Measurements from ENCODE around the gene EFCAB11.

Gene EFCAB11

GRCh38 chr14:89826596-89826995 lies 127.9 kb downstream of the EFCAB11 start:
- H3K4me1 ChIP-seq (ENCODE audit: low read length) = no peaks in the 10 kb centered on the region
- H3K9me3 ChIP-seq (replicated peaks; ENCODE audit: insufficient read depth, low read length) = no peaks in the 10 kb centered on the region
- H3K4me2 ChIP-seq (ENCODE audit: low read depth, low read length) = no peak overlapping the region
- no peak overlapping the region for H2AFZ ChIP-seq (ENCODE audit: low read length)
- H3F3A ChIP-seq (ENCODE audit: insufficient read depth, low read length) = no peaks in the 10 kb centered on the region
- no peak for DNase-seq
- H3K9ac ChIP-seq (ENCODE audit: low read length) = no peak overlapping the region
- no peaks in the 10 kb centered on the region for H3K79me2 ChIP-seq (ENCODE audit: low read length)
- H3K27me3 ChIP-seq (replicated peaks; ENCODE audit: insufficient read depth, low read length) = no peaks in the 10 kb centered on the region
- TF ChIP-seq EZH2phosphoT487 (IDR thresholded peaks at IDR 0.05; ENCODE audit: low read length) = no peak
- TF ChIP-seq EZH2 (optimal IDR thresholded peaks at IDR 0.05; ENCODE audit: low read depth, low read length) = no peak
- TF ChIP-seq CTCF (IDR thresholded peaks at IDR 0.05; ENCODE audit: low read length) = no peak
- H4K20me1 ChIP-seq (ENCODE audit: insufficient read depth, low read length) = no peaks in the 10 kb centered on the region
- H3K4me3 ChIP-seq (ENCODE audit: low read length) = no peak overlapping the region
- no peaks in the 10 kb centered on the region for H3K9me2 ChIP-seq (replicated peaks; ENCODE audit: insufficient read depth, low read length)
- H3K36me3 ChIP-seq (replicated peaks; ENCODE audit: insufficient read depth, low read length) = no peaks in the 10 kb centered on the region
- H3K27ac ChIP-seq (ENCODE audit: low read length) = no peak overlapping the region

GRCh38 chr14:89823743-89824142 lies 130.8 kb downstream of the EFCAB11 start:
- TF ChIP-seq EZH2 (optimal IDR thresholded peaks at IDR 0.05; ENCODE audit: low read depth, low read length) (no peak), EZH2phosphoT487 (IDR thresholded peaks at IDR 0.05; ENCODE audit: low read length) (no peak), CTCF (IDR thresholded peaks at IDR 0.05; ENCODE audit: low read length) (no peak)

GRCh38 chr14:89814126-89814525 lies 140.4 kb downstream of the EFCAB11 start:
- H3K9ac ChIP-seq (ENCODE audit: low read length) = no peak overlapping the region
- H3K36me3 ChIP-seq (replicated peaks; ENCODE audit: insufficient read depth, low read length) = no peaks in the 10 kb centered on the region
- H3F3A ChIP-seq (ENCODE audit: insufficient read depth, low read length) = no peaks in the 10 kb centered on the region
- no peaks in the 10 kb centered on the region for H3K27me3 ChIP-seq (replicated peaks; ENCODE audit: insufficient read depth, low read length)
- no peaks in the 10 kb centered on the region for H3K79me2 ChIP-seq (ENCODE audit: low read length)
- H3K9me2 ChIP-seq (replicated peaks; ENCODE audit: insufficient read depth, low read length) = no peaks in the 10 kb centered on the region
- no peak overlapping the region for H3K27ac ChIP-seq (ENCODE audit: low read length)
- TF ChIP-seq EZH2 (optimal IDR thresholded peaks at IDR 0.05; ENCODE audit: low read depth, low read length) = no peak
- TF ChIP-seq EZH2phosphoT487 (IDR thresholded peaks at IDR 0.05; ENCODE audit: low read length) = no peak
- TF ChIP-seq CTCF (IDR thresholded peaks at IDR 0.05; ENCODE audit: low read length) = no peak
- H3K4me3 ChIP-seq (ENCODE audit: low read length) = no peak overlapping the region
- no peaks in the 10 kb centered on the region for H3K4me1 ChIP-seq (ENCODE audit: low read length)
- H3K4me2 ChIP-seq (ENCODE audit: low read depth, low read length) = no peak overlapping the region
- H3K9me3 ChIP-seq (replicated peaks; ENCODE audit: insufficient read depth, low read length) = no peaks in the 10 kb centered on the region
- no peak overlapping the region for H2AFZ ChIP-seq (ENCODE audit: low read length)
- no peaks in the 10 kb centered on the region for H4K20me1 ChIP-seq (ENCODE audit: insufficient read depth, low read length)
- no peak for DNase-seq

More at GRCh38 chr14:89823743-89824142, 130.8 kb downstream of the EFCAB11 start:
- H2AFZ ChIP-seq (ENCODE audit: low read length) = no peak overlapping the region
- H3K4me3 ChIP-seq (ENCODE audit: low read length) = no peak overlapping the region
- H4K20me1 ChIP-seq (ENCODE audit: insufficient read depth, low read length) = no peaks in the 10 kb centered on the region
- no peak for DNase-seq
- no peaks in the 10 kb centered on the region for H3K27me3 ChIP-seq (replicated peaks; ENCODE audit: insufficient read depth, low read length)
- H3K79me2 ChIP-seq (ENCODE audit: low read length) = no peaks in the 10 kb centered on the region
- no peaks in the 10 kb centered on the region for H3K9me3 ChIP-seq (replicated peaks; ENCODE audit: insufficient read depth, low read length)
- H3K4me2 ChIP-seq (ENCODE audit: low read depth, low read length) = no peak overlapping the region
- H3K4me1 ChIP-seq (ENCODE audit: low read length) = no peaks in the 10 kb centered on the region
- H3K9ac ChIP-seq (ENCODE audit: low read length) = no peak overlapping the region
- H3K27ac ChIP-seq (ENCODE audit: low read length) = no peak overlapping the region
- no peaks in the 10 kb centered on the region for H3K9me2 ChIP-seq (replicated peaks; ENCODE audit: insufficient read depth, low read length)
- H3F3A ChIP-seq (ENCODE audit: insufficient read depth, low read length) = no peaks in the 10 kb centered on the region
- H3K36me3 ChIP-seq (replicated peaks; ENCODE audit: insufficient read depth, low read length) = no peaks in the 10 kb centered on the region

Measured in MM.1S (cell line).